A549 (cell line): ENCODE data around the gene ZNF77. TPM values are rescaled to one million over a fixed set of nuclear protein-coding genes. Genes with fewer than 3 reads are reported as not detected.

Source experiments
- ATAC-seq, 2 experiments: fragments of 200-7000 bp in 1 of 2; fragments of >200 bp in 1 of 2; cut with Nextera tagmentation in 1 of 2; cut with Tn5 transposase in 1 of 2; 3 replicates each; pipeline versions ENCODE4 v1.8.0 to v1.9.1; 2018 to 2020; ENCODE audit warnings: mild to moderate bottlenecking in 1 of 2, moderate library complexity in 1 of 2
- CTCF ChIA-PET: fragments of 300-600 bp; sonication (Branson Sonifier 250); formaldehyde crosslinking; extraction: SDS; loops from one replicate; lab custom pipeline; 2021; ENCODE audit warnings: antibody characterized with exemption, inconsistent platforms; lab: Yijun Ruan, JAX
- POLR2A ChIA-PET: fragments of 350-600 bp; formaldehyde crosslinking; extraction: SDS; loops from one replicate; lab custom pipeline; 2021; ENCODE audit warnings: antibody characterized with exemption, inconsistent platforms; lab: Yijun Ruan, JAX
- DNase-seq, 2 experiments: peaks; one replicate each; pipeline versions ENCODE4 v3.0.0 to v3.0.0-alpha.2; 2011 to 2016; ENCODE audit warnings: low read depth in 1 of 2, low spot score in 1 of 2
- FAIRE-seq: peaks from 2 replicates; lab custom pipeline; 2011; peaks lifted over from hg19 to GRCh38; lab: Jason Lieb, UNC
- H3K27ac ChIP-seq, 2 experiments: fragments of >200 bp; sonication (Bioruptor Twin); formaldehyde crosslinking; 3 replicates each; pipeline ENCODE4 v1.5.1; 2016 to 2017
- H3K4me1 ChIP-seq: fragments of >200 bp; sonication (Bioruptor Twin); formaldehyde crosslinking; 3 replicates; pipeline ENCODE4 v1.6.1; 2016
- H3K4me2 ChIP-seq: fragments of >200 bp; sonication (Bioruptor Twin); formaldehyde crosslinking; 3 replicates; pipeline ENCODE4 v1.6.1; 2016
- H3K4me3 ChIP-seq: fragments of >200 bp; sonication (Bioruptor Twin); formaldehyde crosslinking; 3 replicates; pipeline ENCODE4 v1.5.1; 2016
- H3K9me3 ChIP-seq: fragments of >200 bp; sonication (Bioruptor Twin); formaldehyde crosslinking; 3 replicates; pipeline ENCODE4 v1.6.1; 2016
- CBX2 ChIP-seq: fragments of 200-600 bp; sonication (generic); IDR thresholded peaks from 2 replicates; pipeline ENCODE4 v1.6.1; 2016; ENCODE audit warnings: low read depth, mild to moderate bottlenecking, borderline replicate concordance
- CEBPB ChIP-seq, 2 experiments: fragments of >200 bp in 1 of 2; sonication (Bioruptor Twin) in 1 of 2; formaldehyde crosslinking in 1 of 2; IDR thresholded peaks; 2 replicates each; pipeline ENCODE4 v1.6.1; 2012 to 2016
- CHD2 ChIP-seq: fragments of 150-350 bp; IDR thresholded peaks from 2 replicates; pipeline ENCODE4 v1.6.1; 2014; ENCODE audit warnings: low read length; ENCODE audit not compliant: partially characterized antibody
- CHD4 ChIP-seq: fragments of 200-600 bp; sonication (generic); IDR thresholded peaks from 2 replicates; pipeline ENCODE4 v1.6.1; 2016; ENCODE audit warnings: antibody characterized with exemption, mild to moderate bottlenecking, borderline replicate concordance
- CTCF ChIP-seq: fragments of >200 bp; sonication (Bioruptor Twin); formaldehyde crosslinking; IDR thresholded peaks from 3 replicates; pipeline ENCODE4 v1.5.1; 2016
- FOXS1 ChIP-seq: fragments of 250-450 bp; sonication (Bioruptor Pico); IDR thresholded peaks from 2 replicates; pipeline ENCODE4 v1.5.0; 2020; ENCODE audit warnings: mild to moderate bottlenecking, moderate library complexity
- HES2 ChIP-seq: fragments of >200 bp; sonication (Bioruptor Twin); formaldehyde crosslinking; IDR thresholded peaks from 2 replicates; pipeline ENCODE4 v1.6.1; 2016
- HOXA7 ChIP-seq: fragments of 250-450 bp; sonication (Bioruptor Pico); IDR thresholded peaks from 2 replicates; pipeline ENCODE4 v1.5.0; 2020; ENCODE audit warnings: mild to moderate bottlenecking, moderate library complexity
- HOXB13 ChIP-seq: fragments of 250-450 bp; sonication (Bioruptor Pico); IDR thresholded peaks from 2 replicates; pipeline ENCODE4 v1.5.0; 2020; ENCODE audit warnings: low read depth, mild to moderate bottlenecking, moderate library complexity
- HOXB5 ChIP-seq: fragments of 250-450 bp; sonication (Bioruptor Pico); IDR thresholded peaks from 2 replicates; pipeline ENCODE4 v1.5.0; 2020; ENCODE audit warnings: mild to moderate bottlenecking, moderate library complexity
- JUNB ChIP-seq: fragments of >200 bp; sonication (Bioruptor Twin); formaldehyde crosslinking; IDR thresholded peaks from 2 replicates; pipeline ENCODE4 v1.6.1; 2016
- MAZ ChIP-seq: fragments of 150-350 bp; IDR thresholded peaks from 2 replicates; pipeline ENCODE4 v1.6.1; 2014; ENCODE audit warnings: antibody characterized with exemption, low read depth, low read length, borderline replicate concordance
- SREBF2 ChIP-seq: fragments of 450-650 bp; IDR thresholded peaks from 2 replicates; pipeline ENCODE4 v1.6.1; 2014; ENCODE audit warnings: mild to moderate bottlenecking, moderate library complexity
- TFCP2L1 ChIP-seq: fragments of 250-450 bp; sonication (Bioruptor Pico); IDR thresholded peaks from 2 replicates; pipeline ENCODE4 v1.5.0; 2021; ENCODE audit warnings: mild to moderate bottlenecking
- ZC3H11A ChIP-seq: fragments of 450-650 bp; IDR thresholded peaks from 2 replicates; pipeline ENCODE4 v1.6.1; 2014; ENCODE audit warnings: antibody characterized with exemption, mild to moderate bottlenecking
- ZSCAN20 ChIP-seq: fragments of 250-450 bp; sonication (Bioruptor Pico); IDR thresholded peaks from 2 replicates; pipeline ENCODE4 v1.8.0; 2022; ENCODE audit warnings: mild to moderate bottlenecking, moderate library complexity
- WGBS: methylation state at CpG from one replicate; pipeline ENCODE4 v1.1.6; 2017; ENCODE audit errors: missing lambda C conversion rate; 5-methylcytosine and 5-hydroxymethylcytosine counted together
- polyA plus RNA-seq, 4 experiments: library from polyadenylated mRNA; depleted of rRNA in 3 of 4; stranded (reverse); fragments of >200 nt; fragmentation: RNase III in 1 of 4; extraction: RNeasy Plus Mini Kit Qiagen cat#74134 plus additional on column Dnase treatment in 1 of 4; gene quantifications; 2 replicates in 3 of 4; 3 replicates in 1 of 4; pipeline ENCODE4 v1.2.3, GENCODE V29; 2011 to 2017
- TF ChIP-seq, protein P1 (sequence below): fragments of >200 bp; sonication (Bioruptor Twin); formaldehyde crosslinking; IDR thresholded peaks from 3 replicates; pipeline ENCODE4 v1.6.1; 2016
- TF ChIP-seq, protein P2 (sequence below): IDR thresholded peaks from 2 replicates; pipeline ENCODE4 v1.6.1; 2012
- TF ChIP-seq, protein P3 (sequence below): fragments of 150-350 bp; IDR thresholded peaks from 2 replicates; pipeline ENCODE4 v1.6.1; 2014; ENCODE audit warnings: low read depth, mild to moderate bottlenecking, low read length
- TF ChIP-seq, protein P4 (sequence below): fragments of 200-600 bp; sonication (generic); IDR thresholded peaks from 2 replicates; pipeline ENCODE4 v1.6.1; 2016; ENCODE audit warnings: antibody characterized with exemption, mild to moderate bottlenecking, moderate library complexity

The ZNF77 gene
- polyA plus RNA-seq, 2 of the 4 experiments (the other 2 are of a cell fraction) = 1.7 to 3.4 TPM

DNA sequence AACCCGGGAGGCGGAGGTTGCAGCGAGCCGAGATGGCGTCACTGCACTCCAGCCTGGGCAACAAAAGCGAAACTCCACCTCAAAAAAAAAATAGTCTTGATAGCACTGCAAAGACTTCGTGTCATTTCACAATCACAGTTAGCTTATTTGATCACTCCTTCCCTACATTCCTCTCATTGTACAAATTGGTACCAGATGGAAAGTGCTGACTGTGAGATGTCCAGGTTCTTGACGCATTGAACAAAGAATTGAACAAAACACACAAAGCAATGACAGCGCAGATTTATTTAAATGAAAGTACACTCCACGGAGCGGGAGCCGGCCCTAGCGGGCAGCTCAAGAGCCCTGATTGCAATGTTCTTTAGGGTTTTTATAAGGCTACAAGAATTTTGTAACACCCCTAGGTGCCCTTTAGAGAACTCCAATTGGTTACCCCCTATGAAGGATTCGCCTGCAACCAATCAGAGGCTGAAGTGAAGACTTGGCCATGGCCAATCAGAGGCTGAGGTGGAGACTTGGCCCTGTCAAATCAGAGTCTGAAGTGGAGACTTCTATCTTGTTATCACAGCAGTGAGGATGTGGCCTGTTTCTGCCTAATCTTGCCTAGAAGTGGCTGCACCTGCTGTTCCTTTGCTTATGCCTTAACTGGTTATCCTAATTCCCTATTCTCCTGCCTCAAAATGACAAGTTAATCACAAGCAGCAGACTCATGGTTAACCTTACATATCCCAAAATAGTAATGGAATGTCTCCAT is 60.9 kb downstream of the ZNF77 start:
- ATAC-seq = no peak
- 42% methylated on average over 14 of the region's 14 CpGs for WGBS
- no peaks in the 10 kb centered on the region for H3K4me1 ChIP-seq
- H3K4me2 ChIP-seq = no peak overlapping the region
- H3K4me3 ChIP-seq = no peak overlapping the region
- peaks cover 21% of the 10 kb centered on the region; the same call in 2 of the 3 replicates for H3K9me3 ChIP-seq
- ChIA-PET POLR2A (no interaction called here), CTCF (no interaction called here)
- no peak for FAIRE-seq
- TF ChIP-seq CTCF (no peak), HES2 (no peak), CHD4 (no peak), CHD2 (no peak), TFCP2L1 (no peak), MAZ (no peak), ZC3H11A (no peak), FOXS1 (no peak), JUNB (no peak), ZSCAN20 (CRISPR knock-in tag) (no peak), SREBF2 (no peak), HOXB5 (CRISPR knock-in tag) (no peak), HOXA7 (CRISPR knock-in tag) (no peak), HOXB13 (no peak), CEBPB (IDR thresholded peaks at IDR 0.05) (no peak), CBX2 (no peak)
- TF ChIP-seq, protein P1, sequence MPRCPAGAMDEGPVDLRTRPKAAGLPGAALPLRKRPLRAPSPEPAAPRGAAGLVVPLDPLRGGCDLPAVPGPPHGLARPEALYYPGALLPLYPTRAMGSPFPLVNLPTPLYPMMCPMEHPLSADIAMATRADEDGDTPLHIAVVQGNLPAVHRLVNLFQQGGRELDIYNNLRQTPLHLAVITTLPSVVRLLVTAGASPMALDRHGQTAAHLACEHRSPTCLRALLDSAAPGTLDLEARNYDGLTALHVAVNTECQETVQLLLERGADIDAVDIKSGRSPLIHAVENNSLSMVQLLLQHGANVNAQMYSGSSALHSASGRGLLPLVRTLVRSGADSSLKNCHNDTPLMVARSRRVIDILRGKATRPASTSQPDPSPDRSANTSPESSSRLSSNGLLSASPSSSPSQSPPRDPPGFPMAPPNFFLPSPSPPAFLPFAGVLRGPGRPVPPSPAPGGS = no peak
- TF ChIP-seq, protein P2, sequence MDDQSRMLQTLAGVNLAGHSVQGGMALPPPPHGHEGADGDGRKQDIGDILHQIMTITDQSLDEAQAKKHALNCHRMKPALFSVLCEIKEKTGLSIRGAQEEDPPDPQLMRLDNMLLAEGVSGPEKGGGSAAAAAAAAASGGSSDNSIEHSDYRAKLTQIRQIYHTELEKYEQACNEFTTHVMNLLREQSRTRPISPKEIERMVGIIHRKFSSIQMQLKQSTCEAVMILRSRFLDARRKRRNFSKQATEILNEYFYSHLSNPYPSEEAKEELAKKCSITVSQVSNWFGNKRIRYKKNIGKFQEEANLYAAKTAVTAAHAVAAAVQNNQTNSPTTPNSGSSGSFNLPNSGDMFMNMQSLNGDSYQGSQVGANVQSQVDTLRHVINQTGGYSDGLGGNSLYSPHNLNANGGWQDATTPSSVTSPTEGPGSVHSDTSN = no peak
- TF ChIP-seq, protein P3, sequence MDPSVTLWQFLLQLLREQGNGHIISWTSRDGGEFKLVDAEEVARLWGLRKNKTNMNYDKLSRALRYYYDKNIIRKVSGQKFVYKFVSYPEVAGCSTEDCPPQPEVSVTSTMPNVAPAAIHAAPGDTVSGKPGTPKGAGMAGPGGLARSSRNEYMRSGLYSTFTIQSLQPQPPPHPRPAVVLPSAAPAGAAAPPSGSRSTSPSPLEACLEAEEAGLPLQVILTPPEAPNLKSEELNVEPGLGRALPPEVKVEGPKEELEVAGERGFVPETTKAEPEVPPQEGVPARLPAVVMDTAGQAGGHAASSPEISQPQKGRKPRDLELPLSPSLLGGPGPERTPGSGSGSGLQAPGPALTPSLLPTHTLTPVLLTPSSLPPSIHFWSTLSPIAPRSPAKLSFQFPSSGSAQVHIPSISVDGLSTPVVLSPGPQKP = no peak
- TF ChIP-seq, protein P4, sequence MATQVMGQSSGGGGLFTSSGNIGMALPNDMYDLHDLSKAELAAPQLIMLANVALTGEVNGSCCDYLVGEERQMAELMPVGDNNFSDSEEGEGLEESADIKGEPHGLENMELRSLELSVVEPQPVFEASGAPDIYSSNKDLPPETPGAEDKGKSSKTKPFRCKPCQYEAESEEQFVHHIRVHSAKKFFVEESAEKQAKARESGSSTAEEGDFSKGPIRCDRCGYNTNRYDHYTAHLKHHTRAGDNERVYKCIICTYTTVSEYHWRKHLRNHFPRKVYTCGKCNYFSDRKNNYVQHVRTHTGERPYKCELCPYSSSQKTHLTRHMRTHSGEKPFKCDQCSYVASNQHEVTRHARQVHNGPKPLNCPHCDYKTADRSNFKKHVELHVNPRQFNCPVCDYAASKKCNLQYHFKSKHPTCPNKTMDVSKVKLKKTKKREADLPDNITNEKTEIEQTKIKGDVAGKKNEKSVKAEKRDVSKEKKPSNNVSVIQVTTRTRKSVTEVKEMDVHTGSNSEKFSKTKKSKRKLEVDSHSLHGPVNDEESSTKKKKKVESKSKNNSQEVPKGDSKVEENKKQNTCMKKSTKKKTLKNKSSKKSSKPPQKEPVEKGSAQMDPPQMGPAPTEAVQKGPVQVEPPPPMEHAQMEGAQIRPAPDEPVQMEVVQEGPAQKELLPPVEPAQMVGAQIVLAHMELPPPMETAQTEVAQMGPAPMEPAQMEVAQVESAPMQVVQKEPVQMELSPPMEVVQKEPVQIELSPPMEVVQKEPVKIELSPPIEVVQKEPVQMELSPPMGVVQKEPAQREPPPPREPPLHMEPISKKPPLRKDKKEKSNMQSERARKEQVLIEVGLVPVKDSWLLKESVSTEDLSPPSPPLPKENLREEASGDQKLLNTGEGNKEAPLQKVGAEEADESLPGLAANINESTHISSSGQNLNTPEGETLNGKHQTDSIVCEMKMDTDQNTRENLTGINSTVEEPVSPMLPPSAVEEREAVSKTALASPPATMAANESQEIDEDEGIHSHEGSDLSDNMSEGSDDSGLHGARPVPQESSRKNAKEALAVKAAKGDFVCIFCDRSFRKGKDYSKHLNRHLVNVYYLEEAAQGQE = no peak
- TF ChIP-seq, all 56 proteins: peak for 0
- DNase-seq = no peak
- H3K27ac ChIP-seq = no peak overlapping the region

Other genes starting within 250 kb of the ZNF77 start
- gene GNG7, start 242.3 kb downstream of the ZNF77 start, polyA plus RNA-seq (2011; rRNA removed) = 0.04 and 0.08 TPM in 2 replicates
- gene GNG7, start 242.3 kb downstream of the ZNF77 start, polyA plus RNA-seq (2017; fragmentation: RNase III; extraction: RNeasy Plus Mini Kit Qiagen cat#74134 plus additional on column Dnase treatment) = 0.06 to 0.08 TPM (median 0.07 TPM) in 3 replicates
- 1.6 and 2.5 TPM in 2 replicates for gene DIRAS1, start 223.6 kb downstream of the ZNF77 start, polyA plus RNA-seq (2011; rRNA removed)
- 2.6 to 4.3 TPM (median 3.7 TPM) in 3 replicates for gene DIRAS1, start 223.6 kb downstream of the ZNF77 start, polyA plus RNA-seq (2017; fragmentation: RNase III; extraction: RNeasy Plus Mini Kit Qiagen cat#74134 plus additional on column Dnase treatment)
- 29.6 and 38.1 TPM in 2 replicates for gene SLC39A3, start 205.0 kb downstream of the ZNF77 start, polyA plus RNA-seq (2011; rRNA removed)
- gene SLC39A3, start 205.0 kb downstream of the ZNF77 start, polyA plus RNA-seq (2017; fragmentation: RNase III; extraction: RNeasy Plus Mini Kit Qiagen cat#74134 plus additional on column Dnase treatment) = 25.0 to 28.3 TPM (median 26.5 TPM) in 3 replicates
- gene SGTA, start 161.7 kb downstream of the ZNF77 start, polyA plus RNA-seq (2011; rRNA removed) = 39.1 and 44.4 TPM in 2 replicates
- gene SGTA, start 161.7 kb downstream of the ZNF77 start, polyA plus RNA-seq (2017; fragmentation: RNase III; extraction: RNeasy Plus Mini Kit Qiagen cat#74134 plus additional on column Dnase treatment) = 47.6 to 51.6 TPM (median 48.0 TPM) in 3 replicates
- gene THOP1, start 159.5 kb downstream of the ZNF77 start, polyA plus RNA-seq (2011; rRNA removed) = 43.5 and 46.7 TPM in 2 replicates
- gene THOP1, start 159.5 kb downstream of the ZNF77 start, polyA plus RNA-seq (2017; fragmentation: RNase III; extraction: RNeasy Plus Mini Kit Qiagen cat#74134 plus additional on column Dnase treatment) = 87.7 to 90.5 TPM (median 89.9 TPM) in 3 replicates
- 0.54 and 0.75 TPM in 2 replicates for gene ZNF554, start 125.1 kb downstream of the ZNF77 start, polyA plus RNA-seq (2011; rRNA removed)
- gene ZNF554, start 125.1 kb downstream of the ZNF77 start, polyA plus RNA-seq (2017; fragmentation: RNase III; extraction: RNeasy Plus Mini Kit Qiagen cat#74134 plus additional on column Dnase treatment) = 0.33 to 0.65 TPM (median 0.63 TPM) in 3 replicates
- 2.3 and 3.7 TPM in 2 replicates for gene ZNF555, start 103.5 kb downstream of the ZNF77 start, polyA plus RNA-seq (2011; rRNA removed)
- 1.4 to 1.7 TPM (median 1.5 TPM) in 3 replicates for gene ZNF555, start 103.5 kb downstream of the ZNF77 start, polyA plus RNA-seq (2017; fragmentation: RNase III; extraction: RNeasy Plus Mini Kit Qiagen cat#74134 plus additional on column Dnase treatment)
- not detected in 2 replicates for gene ZNF556, start 77.6 kb downstream of the ZNF77 start, polyA plus RNA-seq (2011; rRNA removed)
- not detected in 3 replicates for gene ZNF556, start 77.6 kb downstream of the ZNF77 start, polyA plus RNA-seq (2017; fragmentation: RNase III; extraction: RNeasy Plus Mini Kit Qiagen cat#74134 plus additional on column Dnase treatment)
- gene ZNF57, start 44.0 kb downstream of the ZNF77 start, polyA plus RNA-seq (2011; rRNA removed) = 2.6 and 3.3 TPM in 2 replicates
- gene ZNF57, start 44.0 kb downstream of the ZNF77 start, polyA plus RNA-seq (2017; fragmentation: RNase III; extraction: RNeasy Plus Mini Kit Qiagen cat#74134 plus additional on column Dnase treatment) = 1.9 to 2.5 TPM (median 2.2 TPM) in 3 replicates
- 3.1 and 6.1 TPM in 2 replicates for gene TLE6, start 32.6 kb upstream of the ZNF77 start, polyA plus RNA-seq (2011; rRNA removed)
- 4.2 to 5.4 TPM (median 5.1 TPM) in 3 replicates for gene TLE6, start 32.6 kb upstream of the ZNF77 start, polyA plus RNA-seq (2017; fragmentation: RNase III; extraction: RNeasy Plus Mini Kit Qiagen cat#74134 plus additional on column Dnase treatment)
- gene TLE2, start 84.3 kb upstream of the ZNF77 start, polyA plus RNA-seq (2011; rRNA removed) = 2.1 and 2.7 TPM in 2 replicates
- gene TLE2, start 84.3 kb upstream of the ZNF77 start, polyA plus RNA-seq (2017; fragmentation: RNase III; extraction: RNeasy Plus Mini Kit Qiagen cat#74134 plus additional on column Dnase treatment) = 1.9 to 3.1 TPM (median 2.6 TPM) in 3 replicates
- 171 and 183 TPM in 2 replicates for gene TLE5, start 117.5 kb upstream of the ZNF77 start, polyA plus RNA-seq (2011; rRNA removed)
- gene TLE5, start 117.5 kb upstream of the ZNF77 start, polyA plus RNA-seq (2017; fragmentation: RNase III; extraction: RNeasy Plus Mini Kit Qiagen cat#74134 plus additional on column Dnase treatment) = 191 to 231 TPM (median 216 TPM) in 3 replicates
- gene GNA11, start 149.4 kb upstream of the ZNF77 start, polyA plus RNA-seq (2011; rRNA removed) = 5.5 and 8.6 TPM in 2 replicates
- 29.0 to 32.8 TPM (median 30.5 TPM) in 3 replicates for gene GNA11, start 149.4 kb upstream of the ZNF77 start, polyA plus RNA-seq (2017; fragmentation: RNase III; extraction: RNeasy Plus Mini Kit Qiagen cat#74134 plus additional on column Dnase treatment)
- 0.06 and 0.07 TPM in 2 replicates for gene GNA15, start 191.1 kb upstream of the ZNF77 start, polyA plus RNA-seq (2011; rRNA removed)
- gene GNA15, start 191.1 kb upstream of the ZNF77 start, polyA plus RNA-seq (2017; fragmentation: RNase III; extraction: RNeasy Plus Mini Kit Qiagen cat#74134 plus additional on column Dnase treatment) = 0.04 TPM in 1 of 3 replicates, not detected in the others
- 0.09 TPM in 1 of 2 replicates, not detected in the other for gene S1PR4, start 233.8 kb upstream of the ZNF77 start, polyA plus RNA-seq (2011; rRNA removed)
- 0.08 to 0.33 TPM (median 0.17 TPM) in 3 replicates for gene S1PR4, start 233.8 kb upstream of the ZNF77 start, polyA plus RNA-seq (2017; fragmentation: RNase III; extraction: RNeasy Plus Mini Kit Qiagen cat#74134 plus additional on column Dnase treatment)
- gene NCLN, start 241.0 kb upstream of the ZNF77 start, polyA plus RNA-seq (2011; rRNA removed) = 22.8 and 27.6 TPM in 2 replicates
- gene NCLN, start 241.0 kb upstream of the ZNF77 start, polyA plus RNA-seq (2017; fragmentation: RNase III; extraction: RNeasy Plus Mini Kit Qiagen cat#74134 plus additional on column Dnase treatment) = 55.5 to 58.5 TPM (median 55.5 TPM) in 3 replicates